Neural cell (in vitro differentiated cells): ENCODE results near the gene MYO3B. TPM values are rescaled to one million over a fixed set of nuclear protein-coding genes. Genes with fewer than 3 reads are reported as not detected.

Experiments
- H2AFZ ChIP-seq: fragments of 200-600, 300-800 bp; sonication (generic), shearing (Covaris generic); 2 replicates; pipeline ENCODE4 v1.6.0; 2014; ENCODE audit warnings: low read depth, mild to moderate bottlenecking, antibody characterized with exemption, low read length, moderate library complexity
- H3F3A ChIP-seq: fragments of 200-600 bp; shearing (Covaris generic); 2 replicates; pipeline ENCODE4 v1.6.1; 2016; ENCODE audit warnings: mild to moderate bottlenecking, moderate library complexity, mixed read lengths, antibody characterized with exemption, low read length; ENCODE audit not compliant: insufficient read depth, poor library complexity, severe bottlenecking
- H3K27ac ChIP-seq: fragments of 200-600, 300-800 bp; sonication (generic), shearing (Covaris generic); 2 replicates; pipeline ENCODE4 v1.5.1; 2014; ENCODE audit warnings: mild to moderate bottlenecking, low read length, moderate library complexity
- H3K27me3 ChIP-seq: fragments of 300-800, 200-600 bp; sonication (generic), shearing (Covaris generic); 2 replicates; pipeline ENCODE4 v1.6.0; 2014; ENCODE audit warnings: mild to moderate bottlenecking, low read depth, low read length, moderate library complexity; ENCODE audit not compliant: insufficient read depth
- H3K36me3 ChIP-seq: fragments of 300-800, 200-600 bp; sonication (generic), shearing (Covaris generic); 2 replicates; pipeline ENCODE4 v1.5.1; 2014; ENCODE audit warnings: mild to moderate bottlenecking, antibody characterized with exemption, low read length, moderate library complexity; ENCODE audit not compliant: insufficient read depth
- H3K4me2 ChIP-seq: fragments of 300-800, 200-600 bp; sonication (generic), shearing (Covaris generic); 2 replicates; pipeline ENCODE4 v1.6.0; 2014; ENCODE audit warnings: mild to moderate bottlenecking, low read length
- H3K4me3 ChIP-seq: fragments of 300-800, 200-600 bp; sonication (generic), shearing (Covaris generic); 2 replicates; pipeline ENCODE4 v1.5.1; 2014; ENCODE audit warnings: mild to moderate bottlenecking, low read length, moderate library complexity
- H3K79me2 ChIP-seq: fragments of 200-600 bp; shearing (Covaris generic); replicated peaks from 2 replicates; pipeline ENCODE4 v1.6.0; 2014; ENCODE audit warnings: mild to moderate bottlenecking, low read length, moderate library complexity; ENCODE audit not compliant: insufficient read depth
- H3K9ac ChIP-seq: fragments of 300-800, 200-600 bp; sonication (generic), shearing (Covaris generic); 2 replicates; pipeline ENCODE4 v1.6.1; 2016; ENCODE audit warnings: mild to moderate bottlenecking, low read length, mixed read lengths
- H3K9me2 ChIP-seq: fragments of 200-600 bp; shearing (Covaris generic); 2 replicates; pipeline ENCODE4 v1.6.1; 2016; ENCODE audit warnings: mild to moderate bottlenecking, low read length, mixed read lengths; ENCODE audit not compliant: insufficient read depth
- H3K9me3 ChIP-seq: fragments of 200-600, 300-800 bp; sonication (generic), shearing (Covaris generic); 2 replicates; pipeline ENCODE4 v1.6.1; 2016; ENCODE audit warnings: mild to moderate bottlenecking, mixed run types, low read length, moderate library complexity, mixed read lengths
- H4K20me1 ChIP-seq: fragments of 200-600 bp; shearing (Covaris generic); 2 replicates; pipeline ENCODE4 v1.6.1; 2016; ENCODE audit warnings: mild to moderate bottlenecking, mixed run types; ENCODE audit not compliant: insufficient read depth
- EP300 ChIP-seq: fragments of 450-650 bp; conservative IDR thresholded peaks from 2 replicates; pipeline ENCODE4 v1.6.1; 2014; ENCODE audit warnings: antibody characterized with exemption, mild to moderate bottlenecking, moderate library complexity; ENCODE audit not compliant: poor library complexity, severe bottlenecking
- EZH2 ChIP-seq: fragments of 200-600, 300-800 bp; shearing (Covaris generic), sonication (generic); IDR thresholded peaks from 2 replicates; pipeline ENCODE4 v1.6.1; 2014; ENCODE audit warnings: antibody characterized with exemption, low read length, borderline replicate concordance, mild to moderate bottlenecking; ENCODE audit not compliant: insufficient read depth, poor library complexity, severe bottlenecking
- MXI1 ChIP-seq: fragments of 450-650 bp; conservative IDR thresholded peaks from 2 replicates; pipeline ENCODE4 v1.6.1; 2014; ENCODE audit warnings: antibody characterized with exemption, mild to moderate bottlenecking; ENCODE audit not compliant: poor library complexity, severe bottlenecking
- POLR2AphosphoS5 ChIP-seq: IDR thresholded peaks from 2 replicates; pipeline ENCODE4 v1.6.1; 2012
- RAD21 ChIP-seq: fragments of 450-650 bp; conservative IDR thresholded peaks from 2 replicates; pipeline ENCODE4 v1.6.1; 2014; ENCODE audit warnings: antibody characterized with exemption, mild to moderate bottlenecking, moderate library complexity
- SMC3 ChIP-seq: fragments of 450-650 bp; conservative IDR thresholded peaks from 2 replicates; pipeline ENCODE4 v1.6.1; 2014; ENCODE audit warnings: antibody characterized with exemption, mild to moderate bottlenecking, moderate library complexity; ENCODE audit not compliant: poor library complexity
- TAF1 ChIP-seq: IDR thresholded peaks from 2 replicates; pipeline ENCODE4 v1.6.1; 2012; ENCODE audit warnings: low read depth
- polyA plus RNA-seq: library from polyadenylated mRNA; depleted of rRNA; stranded (reverse); fragments of >200 nt; gene quantifications from 2 replicates; pipeline ENCODE4 v1.2.3, GENCODE V29; 2014
- TF ChIP-seq, protein P1 (sequence below): IDR thresholded peaks from 2 replicates; pipeline ENCODE4 v1.6.1; 2012; ENCODE audit warnings: borderline replicate concordance
- TF ChIP-seq, protein P2 (sequence below): fragments of 450-650 bp; IDR thresholded peaks from 2 replicates; pipeline ENCODE4 v1.5.1; 2014; ENCODE audit warnings: antibody characterized with exemption, mild to moderate bottlenecking, moderate library complexity; ENCODE audit not compliant: poor library complexity, severe bottlenecking

Gene MYO3B
- polyA plus RNA-seq, 1 donor from 2014 or later, result 0.11 TPM

DNA sequence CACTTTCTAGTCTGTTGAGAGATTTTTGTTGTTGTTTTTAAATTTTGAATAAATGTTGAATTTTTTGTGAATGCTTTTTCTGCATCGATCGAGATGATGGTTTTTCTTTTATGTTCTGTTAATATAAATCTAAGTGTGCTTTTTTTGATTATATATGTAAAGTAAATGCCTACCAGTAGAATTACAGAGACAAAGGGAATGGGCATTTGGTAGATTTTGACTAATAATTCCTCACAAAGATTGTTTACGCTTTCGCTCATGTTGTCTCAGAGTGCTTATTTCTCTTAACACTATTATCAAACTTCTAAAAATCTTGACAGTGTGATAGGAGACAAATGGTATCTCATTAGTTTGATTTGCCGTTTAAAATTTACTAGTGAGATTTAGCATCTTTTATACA lies 3.7 kb downstream of the MYO3B start:
- Histone ChIP-seq H3K79me2 (no peaks in the 10 kb centered on the region), H3F3A (no peaks in the 10 kb centered on the region), H3K4me3 (no peak overlapping the region), H2AFZ (no peak overlapping the region), H3K4me2 (no peak overlapping the region), H4K20me1 (no peaks in the 10 kb centered on the region), H3K36me3 (no peaks in the 10 kb centered on the region), H3K27me3 (no peaks in the 10 kb centered on the region), H3K9me2 (no peaks in the 10 kb centered on the region), H3K9ac (no peak overlapping the region), H3K9me3 (no peaks in the 10 kb centered on the region), H3K27ac (no peak overlapping the region)
- TF ChIP-seq RAD21 (no peak), TAF1 (no peak), MXI1 (no peak), POLR2AphosphoS5 (no peak), EP300 (no peak), EZH2 (no peak), SMC3 (no peak)
- TF ChIP-seq, protein P1, sequence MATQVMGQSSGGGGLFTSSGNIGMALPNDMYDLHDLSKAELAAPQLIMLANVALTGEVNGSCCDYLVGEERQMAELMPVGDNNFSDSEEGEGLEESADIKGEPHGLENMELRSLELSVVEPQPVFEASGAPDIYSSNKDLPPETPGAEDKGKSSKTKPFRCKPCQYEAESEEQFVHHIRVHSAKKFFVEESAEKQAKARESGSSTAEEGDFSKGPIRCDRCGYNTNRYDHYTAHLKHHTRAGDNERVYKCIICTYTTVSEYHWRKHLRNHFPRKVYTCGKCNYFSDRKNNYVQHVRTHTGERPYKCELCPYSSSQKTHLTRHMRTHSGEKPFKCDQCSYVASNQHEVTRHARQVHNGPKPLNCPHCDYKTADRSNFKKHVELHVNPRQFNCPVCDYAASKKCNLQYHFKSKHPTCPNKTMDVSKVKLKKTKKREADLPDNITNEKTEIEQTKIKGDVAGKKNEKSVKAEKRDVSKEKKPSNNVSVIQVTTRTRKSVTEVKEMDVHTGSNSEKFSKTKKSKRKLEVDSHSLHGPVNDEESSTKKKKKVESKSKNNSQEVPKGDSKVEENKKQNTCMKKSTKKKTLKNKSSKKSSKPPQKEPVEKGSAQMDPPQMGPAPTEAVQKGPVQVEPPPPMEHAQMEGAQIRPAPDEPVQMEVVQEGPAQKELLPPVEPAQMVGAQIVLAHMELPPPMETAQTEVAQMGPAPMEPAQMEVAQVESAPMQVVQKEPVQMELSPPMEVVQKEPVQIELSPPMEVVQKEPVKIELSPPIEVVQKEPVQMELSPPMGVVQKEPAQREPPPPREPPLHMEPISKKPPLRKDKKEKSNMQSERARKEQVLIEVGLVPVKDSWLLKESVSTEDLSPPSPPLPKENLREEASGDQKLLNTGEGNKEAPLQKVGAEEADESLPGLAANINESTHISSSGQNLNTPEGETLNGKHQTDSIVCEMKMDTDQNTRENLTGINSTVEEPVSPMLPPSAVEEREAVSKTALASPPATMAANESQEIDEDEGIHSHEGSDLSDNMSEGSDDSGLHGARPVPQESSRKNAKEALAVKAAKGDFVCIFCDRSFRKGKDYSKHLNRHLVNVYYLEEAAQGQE, result no peak
- TF ChIP-seq, protein P2, sequence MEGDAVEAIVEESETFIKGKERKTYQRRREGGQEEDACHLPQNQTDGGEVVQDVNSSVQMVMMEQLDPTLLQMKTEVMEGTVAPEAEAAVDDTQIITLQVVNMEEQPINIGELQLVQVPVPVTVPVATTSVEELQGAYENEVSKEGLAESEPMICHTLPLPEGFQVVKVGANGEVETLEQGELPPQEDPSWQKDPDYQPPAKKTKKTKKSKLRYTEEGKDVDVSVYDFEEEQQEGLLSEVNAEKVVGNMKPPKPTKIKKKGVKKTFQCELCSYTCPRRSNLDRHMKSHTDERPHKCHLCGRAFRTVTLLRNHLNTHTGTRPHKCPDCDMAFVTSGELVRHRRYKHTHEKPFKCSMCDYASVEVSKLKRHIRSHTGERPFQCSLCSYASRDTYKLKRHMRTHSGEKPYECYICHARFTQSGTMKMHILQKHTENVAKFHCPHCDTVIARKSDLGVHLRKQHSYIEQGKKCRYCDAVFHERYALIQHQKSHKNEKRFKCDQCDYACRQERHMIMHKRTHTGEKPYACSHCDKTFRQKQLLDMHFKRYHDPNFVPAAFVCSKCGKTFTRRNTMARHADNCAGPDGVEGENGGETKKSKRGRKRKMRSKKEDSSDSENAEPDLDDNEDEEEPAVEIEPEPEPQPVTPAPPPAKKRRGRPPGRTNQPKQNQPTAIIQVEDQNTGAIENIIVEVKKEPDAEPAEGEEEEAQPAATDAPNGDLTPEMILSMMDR, result no peak

DNA sequence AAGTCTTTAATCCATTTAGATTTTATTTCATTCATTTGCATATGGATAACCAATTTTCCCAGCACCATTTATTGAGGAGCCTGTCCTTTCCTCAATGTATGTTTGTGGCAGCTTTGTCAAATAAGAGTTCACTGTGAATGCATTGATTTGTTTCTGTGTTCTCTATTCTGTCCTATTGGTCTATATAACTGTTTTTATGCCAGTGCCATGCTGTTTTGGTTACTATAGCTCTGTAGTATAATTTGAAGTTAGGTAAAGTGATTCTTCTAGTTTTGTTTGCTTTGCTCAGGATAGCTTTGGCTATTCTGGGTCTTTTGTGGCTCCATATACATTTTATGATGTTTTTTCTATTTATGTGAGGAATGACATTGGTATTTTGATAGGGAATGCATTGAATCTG lies 7.4 kb downstream of the MYO3B start:
- H3K9me2 ChIP-seq, result no peaks in the 10 kb centered on the region
- no peaks in the 10 kb centered on the region for H4K20me1 ChIP-seq
- H3K9me3 ChIP-seq, result no peaks in the 10 kb centered on the region
- H3K4me3 ChIP-seq, result no peak overlapping the region
- no peak overlapping the region for H3K9ac ChIP-seq
- H3K36me3 ChIP-seq, result no peaks in the 10 kb centered on the region
- H3K79me2 ChIP-seq, result no peaks in the 10 kb centered on the region
- TF ChIP-seq EP300, result no peak
- TF ChIP-seq RAD21, result no peak
- TF ChIP-seq, protein P1, result no peak
- TF ChIP-seq SMC3, result no peak
- TF ChIP-seq MXI1, result no peak
- TF ChIP-seq POLR2AphosphoS5, result no peak
- TF ChIP-seq TAF1, result no peak
- TF ChIP-seq EZH2, result no peak
- TF ChIP-seq, protein P2, result no peak
- H2AFZ ChIP-seq, result no peak overlapping the region
- no peak overlapping the region for H3K4me2 ChIP-seq
- H3F3A ChIP-seq, result no peaks in the 10 kb centered on the region
- H3K27ac ChIP-seq, result no peak overlapping the region
- H3K27me3 ChIP-seq, result no peaks in the 10 kb centered on the region
